NCI-H2081 treated with DMSO at 0.1 percent for 48 hours (cell line): Measurements from ENCODE around the gene LTBP4.
"Not testable (repeated sequence)": the region's sequence is repeated elsewhere in the genome, so short reads cannot be mapped to it uniquely, and the experiment has no call there.

Source experiments
- DNase-seq: peaks from one replicate; lab custom pipeline; 2025; lab: John Stamatoyannopoulos, UW

The LTBP4 gene

GRCh38 chr19:40576585-40577451 is 24.4 kb upstream of the LTBP4 start, which contains the start of gene SHKBP1:
Gene SHKBP1, plus strand, starts transcription at chr19:40576873. Its CDS starts 27 bp downstream, at chr19:40576900.
- peak; percentile 72 for DNase-seq

- DNase-seq, result no peak
Measured at GRCh38 chr19:40578442-40578908, 22.7 kb upstream of the LTBP4 start.

- DNase-seq, result no peak
Measured at GRCh38 chr19:40580619-40581018, 20.6 kb upstream of the LTBP4 start.

DNA sequence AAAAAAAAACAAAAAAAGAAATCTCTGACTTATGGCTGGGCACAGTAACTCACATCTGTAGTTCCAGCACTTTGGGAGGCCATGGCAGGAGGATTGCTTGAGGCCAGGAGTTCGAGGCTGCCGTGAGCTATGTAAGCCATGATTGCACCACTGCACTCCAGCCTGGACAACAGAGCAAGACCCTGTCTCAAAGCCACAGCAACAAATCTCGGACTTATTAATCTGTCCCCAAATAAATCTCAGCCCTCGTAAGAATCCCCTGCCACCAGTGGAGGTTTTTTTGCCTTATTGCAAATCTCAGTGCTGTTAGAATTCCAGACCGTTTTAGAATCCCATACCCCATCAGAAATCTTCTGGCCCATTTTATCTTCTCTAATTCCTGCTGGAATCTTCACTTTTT is 19.6 kb upstream of the LTBP4 start:
- DNase-seq, result no peak

GRCh38 chr19:40582467-40582866 is 18.7 kb upstream of the LTBP4 start:
- DNase-seq, result no peak

- no peak for DNase-seq
Measured at GRCh38 chr19:40583283-40583682, 17.9 kb upstream of the LTBP4 start.

- no peak for DNase-seq
Measured at GRCh38 chr19:40584007-40584406, 17.2 kb upstream of the LTBP4 start.

DNA sequence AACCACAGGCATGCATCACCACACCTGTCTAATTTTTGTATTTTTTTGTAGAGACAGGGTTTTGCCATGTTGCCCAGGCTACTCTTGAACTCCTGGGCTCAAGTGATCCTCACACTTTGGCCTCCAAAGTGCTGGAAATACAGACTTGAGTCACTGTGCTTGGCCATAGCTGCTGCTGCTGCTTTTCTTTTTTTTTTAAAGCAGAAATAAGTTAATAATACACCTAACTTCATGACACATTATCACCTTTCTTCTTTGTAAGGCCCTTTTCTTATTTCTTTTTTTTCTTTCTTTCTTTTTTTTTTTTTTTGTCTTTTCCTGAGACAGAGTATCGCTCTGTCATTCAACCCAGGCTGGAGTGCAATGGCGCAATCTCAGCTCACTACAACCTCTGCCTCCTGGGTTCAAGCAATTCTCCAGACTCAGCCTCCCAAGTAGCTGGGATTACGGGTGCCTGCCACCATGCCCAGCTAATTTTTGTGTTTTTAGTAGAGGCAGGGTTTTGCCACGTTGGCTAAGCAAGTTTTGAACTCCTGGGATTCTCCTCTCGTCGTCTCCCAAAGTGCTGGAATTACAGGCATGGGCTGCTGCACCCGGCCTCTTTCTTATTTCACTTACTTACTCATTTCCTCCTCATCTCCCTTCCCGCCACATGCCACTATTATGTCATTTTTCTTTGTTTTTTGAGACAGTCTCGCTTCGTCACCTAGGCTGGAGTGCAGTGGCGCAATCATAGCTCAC is 15.8 kb upstream of the LTBP4 start:
- DNase-seq, result no peak

- DNase-seq, result no peak
Measured at GRCh38 chr19:40585982-40586422, 15.2 kb upstream of the LTBP4 start.

- no peak for DNase-seq
Measured at GRCh38 chr19:40586611-40587010, 14.6 kb upstream of the LTBP4 start.

GRCh38 chr19:40588110-40588854 is 12.9 kb upstream of the LTBP4 start:
- DNase-seq, result no peak

GRCh38 chr19:40588926-40589569 is 12.1 kb upstream of the LTBP4 start:
- DNase-seq, result no peak

DNA sequence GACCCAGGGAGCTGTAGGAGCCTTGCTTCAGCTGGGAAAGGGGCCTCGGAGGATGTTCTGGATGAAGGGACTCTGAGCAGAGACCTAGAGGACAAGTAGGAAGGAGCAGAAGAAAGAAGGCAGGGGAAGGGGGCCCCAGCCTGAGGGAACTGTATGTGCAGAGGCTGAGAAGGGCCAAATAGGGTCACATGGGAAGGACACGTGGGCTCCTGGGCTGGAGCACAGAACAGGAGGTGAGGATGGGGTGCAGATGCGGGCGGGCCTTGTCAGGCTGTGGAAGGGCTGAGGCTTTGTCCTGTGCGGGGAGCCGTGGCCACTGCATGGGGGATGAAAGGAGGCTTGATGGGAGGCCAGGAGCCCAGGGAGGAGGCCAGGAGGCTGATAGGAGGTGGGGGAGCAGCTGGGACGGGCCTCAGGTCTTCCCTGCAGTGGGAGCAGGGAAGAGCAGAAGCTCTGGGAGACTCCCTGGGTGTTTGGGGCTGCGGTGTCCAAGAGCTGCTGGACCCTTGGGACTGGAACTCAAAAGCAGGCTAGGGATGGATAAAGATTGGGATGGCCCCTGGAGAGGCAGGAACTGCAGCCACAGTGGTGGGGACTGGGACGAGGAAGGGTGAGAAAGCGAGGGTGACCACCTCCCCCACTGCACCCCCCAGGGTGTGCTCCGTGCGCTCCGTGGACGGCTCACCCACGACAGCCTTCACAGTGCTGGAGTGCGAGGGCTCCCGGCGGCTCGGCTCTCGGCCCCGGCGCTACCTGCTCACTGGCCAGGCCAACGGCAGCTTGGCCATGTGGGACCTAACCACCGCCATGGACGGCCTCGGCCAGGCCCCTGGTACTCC is 11.4 kb upstream of the LTBP4 start:
- DNase-seq, result no peak

- no peak for DNase-seq
Measured at GRCh38 chr19:40590464-40591265, 10.5 kb upstream of the LTBP4 start.

- not testable (repeated sequence) for DNase-seq
Measured at GRCh38 chr19:40591724-40592123, 9.4 kb upstream of the LTBP4 start.

DNA sequence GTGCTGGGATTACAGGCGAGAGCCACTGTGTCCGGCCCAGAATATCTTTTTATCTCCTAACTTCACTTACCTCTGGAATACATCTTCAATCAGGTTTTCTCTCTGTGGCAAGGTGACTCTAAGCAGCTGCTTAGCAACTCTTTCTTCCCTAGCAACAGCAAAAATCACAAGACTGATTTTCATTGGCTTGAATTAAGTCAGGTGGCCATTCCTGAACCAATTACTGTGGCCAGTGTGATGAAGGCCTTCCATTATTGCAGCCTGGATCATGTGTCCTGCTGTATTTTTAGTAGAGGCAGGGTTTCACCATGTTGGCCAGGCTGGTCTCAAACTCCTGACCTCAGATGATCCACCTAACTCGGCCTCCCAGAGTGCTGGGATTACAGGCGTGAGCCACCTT is 9.0 kb upstream of the LTBP4 start:
- DNase-seq, result peak; percentile 35

DNA sequence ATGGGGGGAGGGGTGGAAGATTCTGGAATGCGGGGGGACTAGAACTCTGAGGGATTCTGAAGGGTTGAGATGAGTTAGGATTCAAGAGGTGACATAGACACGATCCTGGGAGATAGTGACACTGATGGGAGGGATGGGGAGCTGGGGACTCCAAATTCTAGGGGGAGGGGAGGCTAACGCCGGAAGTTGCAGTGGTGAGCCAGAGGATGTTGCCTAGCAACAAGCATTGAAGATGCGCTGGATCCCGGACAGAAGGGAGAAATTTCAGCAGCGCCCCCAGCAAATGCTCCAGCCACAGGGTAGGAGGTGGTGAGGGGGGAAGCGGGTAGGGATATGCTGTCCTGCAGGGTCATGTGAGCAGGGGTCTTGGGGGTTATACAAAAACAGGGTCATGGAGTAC is 6.9 kb upstream of the LTBP4 start:
- DNase-seq, result no peak

DNA sequence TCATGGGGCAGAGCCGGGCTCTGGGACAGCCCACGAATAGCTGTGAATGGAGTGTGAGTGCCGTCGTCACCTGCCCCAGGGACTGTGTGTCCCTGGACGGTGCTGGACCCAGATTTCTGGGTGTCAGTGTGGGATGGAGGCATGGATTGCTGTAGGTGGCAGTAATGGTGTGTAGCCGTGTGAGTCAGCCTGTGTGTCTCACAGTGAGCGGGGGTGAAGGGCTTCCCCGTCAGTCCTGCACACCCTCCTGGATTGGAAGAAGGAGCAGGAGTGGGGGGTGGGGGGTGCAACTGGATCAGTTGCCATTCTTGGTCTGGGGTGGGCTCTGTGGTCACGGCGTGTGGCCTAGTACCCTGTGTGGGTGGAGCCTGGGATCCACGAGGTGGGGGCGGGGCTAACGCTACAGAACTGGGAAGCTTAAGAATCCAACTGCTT is 6.5 kb upstream of the LTBP4 start:
- DNase-seq, result no peak

DNA sequence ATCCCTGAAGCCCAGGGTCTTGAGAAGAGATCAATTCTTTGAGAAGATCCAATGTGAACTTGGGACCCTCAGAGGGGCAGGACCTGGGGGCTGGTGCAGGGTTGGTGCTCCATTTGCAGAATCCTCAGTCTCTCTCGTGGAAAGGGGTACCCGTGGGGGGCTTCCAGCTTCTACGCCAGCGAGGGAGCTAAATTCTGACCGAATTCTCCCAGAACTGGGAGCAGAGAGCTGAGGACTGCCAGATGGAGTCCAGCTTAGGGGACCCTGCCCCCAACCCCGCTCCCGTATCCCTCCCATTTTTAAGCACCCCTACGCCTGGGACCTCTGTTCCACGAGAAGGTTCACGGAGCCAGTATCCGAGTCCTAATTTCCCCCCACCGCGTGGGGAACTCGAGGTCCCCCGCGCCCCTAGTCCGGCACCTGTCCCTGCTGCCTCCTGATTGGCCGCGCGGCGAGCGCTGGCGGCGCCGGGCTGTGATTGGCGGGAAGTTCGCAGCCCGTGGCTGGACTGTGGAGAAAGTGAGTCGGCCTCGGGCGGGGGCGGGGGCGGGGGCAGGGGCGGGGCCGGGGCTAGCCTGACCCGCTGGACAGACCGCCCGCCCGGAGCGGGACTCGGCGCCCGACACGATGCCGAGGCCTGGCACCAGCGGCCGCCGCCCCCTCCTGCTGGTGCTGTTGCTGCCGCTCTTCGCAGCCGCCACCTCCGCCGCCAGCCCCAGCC is 4.4 kb upstream of the LTBP4 start:
- no peak for DNase-seq
